ENCODE results near the gene MRPS27.

The MRPS27 gene

DNA sequence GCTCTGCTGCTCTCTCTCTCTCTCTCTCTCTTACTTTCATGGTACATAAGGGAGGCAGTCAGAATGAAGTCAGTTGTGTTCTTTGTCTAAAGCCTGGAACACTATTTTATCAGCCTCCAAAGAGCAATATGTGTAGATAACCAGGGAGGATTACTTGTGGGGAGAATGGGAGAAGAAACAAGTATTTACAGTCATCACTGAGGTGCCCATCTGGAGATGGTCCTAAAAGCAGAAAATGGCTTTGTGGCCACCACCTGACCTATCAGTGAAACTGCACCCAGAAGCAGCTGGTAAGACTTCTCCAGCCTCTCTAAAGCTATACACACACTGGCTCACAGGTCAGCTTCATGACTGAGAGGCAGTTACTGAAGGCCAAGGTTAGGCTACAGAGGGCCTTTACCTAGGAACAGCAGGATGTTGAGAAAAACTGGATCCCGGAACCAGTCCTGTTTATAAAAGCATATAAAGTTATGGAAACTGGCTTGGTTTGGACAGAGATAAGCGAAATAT lies 75.1 kb downstream of the MRPS27 start:
- no peak for DNase-seq (ENCODE audit: low read depth)
- TF ChIP-seq, protein P1, sequence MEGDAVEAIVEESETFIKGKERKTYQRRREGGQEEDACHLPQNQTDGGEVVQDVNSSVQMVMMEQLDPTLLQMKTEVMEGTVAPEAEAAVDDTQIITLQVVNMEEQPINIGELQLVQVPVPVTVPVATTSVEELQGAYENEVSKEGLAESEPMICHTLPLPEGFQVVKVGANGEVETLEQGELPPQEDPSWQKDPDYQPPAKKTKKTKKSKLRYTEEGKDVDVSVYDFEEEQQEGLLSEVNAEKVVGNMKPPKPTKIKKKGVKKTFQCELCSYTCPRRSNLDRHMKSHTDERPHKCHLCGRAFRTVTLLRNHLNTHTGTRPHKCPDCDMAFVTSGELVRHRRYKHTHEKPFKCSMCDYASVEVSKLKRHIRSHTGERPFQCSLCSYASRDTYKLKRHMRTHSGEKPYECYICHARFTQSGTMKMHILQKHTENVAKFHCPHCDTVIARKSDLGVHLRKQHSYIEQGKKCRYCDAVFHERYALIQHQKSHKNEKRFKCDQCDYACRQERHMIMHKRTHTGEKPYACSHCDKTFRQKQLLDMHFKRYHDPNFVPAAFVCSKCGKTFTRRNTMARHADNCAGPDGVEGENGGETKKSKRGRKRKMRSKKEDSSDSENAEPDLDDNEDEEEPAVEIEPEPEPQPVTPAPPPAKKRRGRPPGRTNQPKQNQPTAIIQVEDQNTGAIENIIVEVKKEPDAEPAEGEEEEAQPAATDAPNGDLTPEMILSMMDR (conservative IDR thresholded peaks at IDR 0.05; ENCODE audit: low read depth, low read length) = peak; percentile 55
- H3K4me3 ChIP-seq (ENCODE audit: low read length) = no peak overlapping the region

DNA sequence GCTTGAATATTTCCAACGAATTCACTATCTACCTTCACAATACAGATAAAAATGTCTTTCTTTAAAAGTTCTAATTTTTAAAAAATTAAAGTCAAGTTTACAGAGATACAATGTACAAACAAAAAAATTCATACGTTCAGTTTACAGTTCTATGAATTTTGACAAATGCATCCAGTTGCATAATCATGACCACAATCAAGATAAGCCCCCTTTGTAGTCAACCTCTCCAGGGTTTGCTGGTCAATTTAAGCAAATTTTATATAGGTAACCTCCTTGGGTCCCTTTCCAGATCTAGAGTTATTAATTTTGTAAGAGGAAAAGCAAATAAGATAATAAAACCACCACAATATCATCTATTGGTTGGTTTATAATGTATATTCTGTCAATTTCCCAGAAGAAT lies 76.3 kb downstream of the MRPS27 start:
- H3K4me3 ChIP-seq (ENCODE audit: low read length) = no peak overlapping the region
- TF ChIP-seq, protein P1 (conservative IDR thresholded peaks at IDR 0.05; ENCODE audit: low read depth, low read length) = no peak
- no peak for DNase-seq (ENCODE audit: low read depth)

DNA sequence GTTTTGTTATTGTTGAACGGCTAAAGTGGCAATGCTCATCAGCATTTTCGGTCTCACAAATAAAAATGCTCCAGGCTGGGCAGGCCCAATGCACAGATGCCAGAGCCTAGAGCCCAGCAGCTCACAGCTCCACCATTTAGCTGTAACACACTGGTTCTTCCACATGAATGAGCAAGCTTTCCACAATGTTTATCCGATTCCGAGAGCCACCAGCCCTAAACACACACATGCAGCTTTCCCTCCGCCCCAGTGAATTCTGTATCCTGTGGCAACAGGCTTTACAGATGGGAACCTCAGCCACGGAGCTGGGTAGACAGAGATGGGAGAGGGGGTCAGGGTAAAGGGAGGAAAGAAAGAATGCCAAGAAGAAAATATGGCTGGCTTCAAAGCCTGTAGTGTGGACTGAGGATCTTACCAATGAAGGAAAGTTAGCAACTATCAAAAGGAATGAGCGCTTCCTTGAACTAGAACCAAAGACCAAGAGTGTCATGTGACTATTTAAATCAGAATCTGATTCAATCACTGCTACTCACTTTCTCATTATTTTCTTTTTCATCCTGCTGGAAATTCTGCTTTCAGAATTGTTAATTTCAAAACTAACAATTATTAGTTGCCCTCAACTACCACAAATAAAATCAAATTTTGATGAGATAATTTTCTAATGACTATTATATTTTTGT lies 77.1 kb downstream of the MRPS27 start:
- H3K4me3 ChIP-seq (ENCODE audit: low read length) = peak overlapping the region; percentile 0
- TF ChIP-seq, protein P1 (conservative IDR thresholded peaks at IDR 0.05; ENCODE audit: low read depth, low read length) = no peak
- DNase-seq (ENCODE audit: low read depth) = peak; percentile 84

DNA sequence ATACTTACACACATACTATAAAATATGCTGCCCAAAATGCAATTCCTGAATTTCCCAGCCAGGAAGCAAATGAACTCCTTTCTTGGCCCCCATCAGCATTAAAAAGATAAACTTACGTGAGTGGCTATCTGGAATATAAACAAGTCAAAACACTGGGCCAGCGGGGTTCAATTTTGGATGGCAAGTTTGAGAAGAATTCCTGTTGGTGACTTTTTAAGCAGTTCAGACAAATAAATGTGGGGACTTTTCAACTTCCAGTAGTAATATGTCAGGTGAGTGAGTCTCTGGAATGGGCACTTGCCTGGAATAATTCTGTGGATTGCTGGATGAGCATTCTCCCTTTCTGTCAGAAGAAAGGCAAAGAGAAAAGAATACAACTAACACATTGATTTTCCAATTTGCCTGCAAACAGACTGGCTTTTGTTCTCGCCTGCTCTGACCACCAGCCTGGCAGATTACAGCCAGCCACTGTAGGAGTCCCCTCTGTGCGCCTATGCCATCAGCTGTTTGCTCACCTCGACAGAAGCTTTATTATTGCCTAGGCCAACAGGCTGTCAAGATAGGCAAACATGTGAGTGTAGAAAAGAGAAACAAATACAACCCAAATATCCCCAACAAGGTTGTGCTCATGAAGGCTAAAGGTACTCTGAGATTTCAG lies 78.6 kb downstream of the MRPS27 start:
- DNase-seq (ENCODE audit: low read depth) = no peak
- no peak overlapping the region for H3K4me3 ChIP-seq (ENCODE audit: low read length)
- TF ChIP-seq, protein P1 (conservative IDR thresholded peaks at IDR 0.05; ENCODE audit: low read depth, low read length) = no peak

DNA sequence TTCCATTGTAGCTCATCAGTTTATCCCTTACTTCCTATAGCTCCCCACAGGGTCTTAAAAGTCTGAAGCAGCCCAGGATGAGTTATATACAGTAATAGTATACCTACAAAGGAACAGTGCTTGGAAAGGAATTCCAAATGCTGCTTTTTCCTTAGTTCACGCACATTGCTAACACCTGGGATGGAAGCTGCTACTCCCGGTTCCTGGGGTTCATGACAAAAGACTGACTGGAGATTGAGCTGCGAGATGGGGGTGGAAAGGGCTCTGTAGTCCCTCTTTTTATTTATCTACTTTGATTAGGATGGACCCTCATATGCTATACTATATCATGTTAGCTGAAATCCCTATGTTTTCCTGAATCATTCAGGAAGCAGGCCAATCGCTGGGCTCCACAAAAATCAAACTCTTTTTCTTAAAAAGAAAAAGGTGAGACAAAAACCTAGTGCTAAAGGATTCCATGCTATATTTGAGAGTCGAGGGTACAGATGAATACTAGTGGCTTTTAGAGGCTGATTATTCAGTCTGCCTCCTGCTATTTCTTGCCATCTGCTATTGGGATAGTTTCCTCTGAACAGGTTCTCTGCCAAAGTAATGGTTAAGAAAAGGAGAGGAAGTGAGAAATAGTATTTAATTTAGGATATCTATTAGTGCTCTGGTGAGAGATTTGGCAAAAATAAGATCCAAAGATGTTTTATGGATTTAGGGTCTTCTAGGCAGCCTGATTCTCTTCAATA lies 81.2 kb downstream of the MRPS27 start:
- no peak overlapping the region for H3K4me3 ChIP-seq (ENCODE audit: low read length)
- no peak for DNase-seq (ENCODE audit: low read depth)
- TF ChIP-seq, protein P1 (conservative IDR thresholded peaks at IDR 0.05; ENCODE audit: low read depth, low read length) = no peak

DNA sequence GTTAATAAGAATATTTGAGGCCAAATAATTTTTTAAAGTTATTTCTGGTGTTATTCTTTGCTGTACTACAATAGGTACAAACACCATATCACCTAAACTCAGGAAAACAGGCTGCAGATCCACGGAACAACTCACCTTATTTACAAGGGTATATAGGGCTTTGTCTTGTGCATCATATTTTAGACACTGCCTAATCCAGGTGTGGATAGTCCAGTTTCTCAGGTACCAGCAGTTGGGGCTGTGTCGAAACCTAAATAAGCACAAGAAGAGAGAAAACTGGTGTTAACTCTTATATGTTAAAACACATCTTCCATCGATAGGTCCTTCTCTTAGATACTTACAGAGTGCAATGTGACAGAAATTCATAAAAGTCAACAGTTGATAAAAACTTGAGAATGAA lies 82.2 kb downstream of the MRPS27 start:
- TF ChIP-seq, protein P1 (conservative IDR thresholded peaks at IDR 0.05; ENCODE audit: low read depth, low read length) = no peak
- no peak overlapping the region for H3K4me3 ChIP-seq (ENCODE audit: low read length)
- no peak for DNase-seq (ENCODE audit: low read depth)
